ENCODE data around the gene PLXNA2. TPM values are rescaled to one million over a fixed set of nuclear protein-coding genes. Genes with fewer than 3 reads are reported as not detected.

PLXNA2 gene
- total RNA-seq, 2 experiments from 2014 or later: 0.84 to 1.6 TPM

DNA sequence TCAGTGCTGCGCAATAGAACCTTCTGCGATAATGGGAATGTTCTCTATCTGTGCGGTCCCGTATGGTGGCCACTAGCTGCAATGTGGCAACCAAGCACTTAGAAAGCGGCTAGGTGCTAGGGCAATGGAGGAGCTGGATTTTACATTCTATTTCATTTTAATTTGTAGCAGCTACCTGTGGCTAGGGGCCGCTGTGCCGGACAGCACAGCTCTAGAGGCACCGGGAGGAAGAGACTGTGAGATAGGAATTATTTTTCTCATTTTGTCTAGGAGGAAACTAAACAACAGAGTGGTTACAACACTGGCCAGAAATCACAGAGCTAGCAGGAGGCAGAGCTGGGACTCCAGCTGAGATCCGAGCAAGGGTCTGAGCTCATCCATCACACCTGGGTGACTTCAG lies 202.7 kb downstream of the PLXNA2 start:
- POLR2A ChIA-PET: interaction anchor here (0.5 kb wide), 1 partner anchor 9 kb away, joined by 3 read pairs; no protein-coding TSS in a partner anchor
- peaks cover 3% of the 10 kb centered on the region for H3K27me3 Mint-ChIP-seq (ENCODE audit: low read depth)
- no peak for ATAC-seq

DNA sequence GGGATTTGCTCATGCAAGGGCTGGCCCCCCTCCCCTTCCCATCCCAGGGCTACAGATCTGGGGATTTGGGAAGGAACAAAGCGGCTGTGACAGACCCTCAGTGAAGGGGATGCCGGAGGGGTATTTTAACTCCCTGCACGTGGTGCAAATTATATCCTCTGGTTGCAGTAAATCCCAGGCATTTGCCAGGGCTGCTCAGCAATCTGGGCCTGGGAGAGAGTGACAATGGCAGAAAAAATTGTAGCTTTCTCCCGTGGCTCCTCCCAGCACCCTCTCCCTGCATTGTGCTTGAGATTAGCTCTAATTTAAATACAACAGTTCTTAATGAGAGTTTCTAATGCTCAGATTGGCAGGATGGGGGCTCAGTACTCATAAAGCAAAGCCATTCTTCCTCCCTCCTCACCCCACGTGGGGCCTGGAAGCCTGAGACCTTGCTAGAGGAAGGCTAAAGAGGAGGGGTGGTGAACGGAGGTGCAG lies 203.3 kb downstream of the PLXNA2 start:
- Mint-ChIP-seq H3K27ac (no peak overlapping the region), H3K36me3 (ENCODE audit: low read depth) (no peaks in the 10 kb centered on the region), H3K9me3 (ENCODE audit: insufficient read depth) (no peaks in the 10 kb centered on the region), H3K27me3 (ENCODE audit: low read depth) (peaks cover 5% of the 10 kb centered on the region), H3K4me1 (ENCODE audit: low read depth) (peaks cover 18% of the 10 kb centered on the region), H3K4me3 (no peak overlapping the region)
- DNase-seq (no peak), ATAC-seq (no peak)
- ChIA-PET POLR2A (no interaction called here), CTCF (interaction anchor here (0.7 to 2.4 kb wide), 3 partner anchors 19 to 90 kb away, joined by 3 to 11 read pairs (median 3); no protein-coding TSS in a partner anchor)

More for the DNA sequence above, 202.7 kb downstream of the PLXNA2 start:
- CTCF ChIA-PET: interaction anchor here (1.7 to 2.4 kb wide), 3 partner anchors 43 to 90 kb away, joined by 3 to 11 read pairs (median 7); no protein-coding TSS in a partner anchor
- no peaks in the 10 kb centered on the region for H3K9me3 Mint-ChIP-seq (ENCODE audit: insufficient read depth)
- H3K36me3 Mint-ChIP-seq (ENCODE audit: low read depth): no peaks in the 10 kb centered on the region
- H3K27ac Mint-ChIP-seq: no peak overlapping the region
- DNase-seq: no peak
- no peak overlapping the region for H3K4me3 Mint-ChIP-seq
- peaks cover 21% of the 10 kb centered on the region for H3K4me1 Mint-ChIP-seq (ENCODE audit: low read depth)

DNA sequence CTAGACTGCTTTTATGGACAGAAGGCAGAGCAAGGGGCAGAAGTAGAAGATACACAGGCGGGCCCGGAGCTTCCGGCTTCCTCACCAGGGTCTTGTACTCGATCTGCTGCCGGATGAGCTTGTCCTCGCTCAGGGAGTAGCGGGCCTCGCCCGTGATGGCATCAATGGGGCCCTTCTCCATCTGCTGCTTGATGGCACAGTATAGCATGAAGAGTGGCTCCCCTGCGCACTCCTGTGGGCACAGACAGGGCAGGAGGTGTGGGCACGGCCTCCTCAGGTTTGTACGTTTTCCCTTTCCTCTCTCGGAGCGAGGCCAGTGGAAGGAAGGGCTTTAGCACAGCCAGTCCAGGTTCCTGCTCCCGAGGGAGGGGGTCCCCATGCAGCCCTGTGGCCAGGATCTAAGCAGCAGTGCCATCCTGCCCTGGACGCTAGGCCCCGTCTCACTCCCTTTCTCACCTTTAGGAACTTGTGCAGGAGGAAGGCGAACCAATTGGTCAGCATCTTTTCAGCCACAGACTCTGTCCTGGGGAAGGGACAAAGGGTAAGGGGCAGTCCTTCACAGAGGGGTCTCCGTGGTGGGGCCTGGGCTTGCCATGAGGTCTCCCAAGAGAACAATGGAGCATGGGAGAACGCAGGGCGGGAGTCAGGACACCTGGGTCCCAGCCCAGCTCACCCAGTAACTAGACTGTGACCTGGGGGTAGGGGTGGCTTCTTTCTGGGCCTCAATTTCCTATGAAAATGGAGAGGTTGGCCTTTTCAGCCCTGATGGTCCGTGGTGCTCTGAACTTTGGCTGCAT lies 204.4 kb downstream of the PLXNA2 start:
- ChIA-PET CTCF (interaction anchor here (0.7 kb wide), 1 partner anchor 18 kb away, joined by 3 read pairs; no protein-coding TSS in a partner anchor), POLR2A (interaction anchor here (0.6 kb wide), 1 partner anchor 206 kb away, joined by 3 read pairs; no protein-coding TSS in a partner anchor)
- peaks cover 4% of the 10 kb centered on the region for H3K27me3 Mint-ChIP-seq (ENCODE audit: low read depth)

DNA sequence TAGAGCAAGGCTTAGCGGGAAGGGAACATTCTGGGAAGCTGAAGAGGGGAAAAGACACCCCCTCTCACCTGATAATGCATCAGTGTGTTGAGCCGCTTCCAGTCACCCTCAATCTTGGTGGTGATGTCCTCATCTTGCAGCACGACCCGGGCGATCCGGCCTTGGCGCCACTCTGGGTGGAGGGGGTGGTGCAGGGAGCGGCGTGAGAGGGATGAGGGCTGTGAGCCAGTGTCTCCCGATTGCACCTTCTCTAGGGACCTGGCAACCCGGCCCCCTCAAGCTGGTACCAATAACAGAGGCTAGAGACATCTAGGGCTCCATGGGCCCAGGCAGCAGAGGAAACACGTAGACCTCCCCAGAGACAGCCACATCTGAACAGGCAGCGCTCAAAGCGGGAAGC lies 205.9 kb downstream of the PLXNA2 start:
- Mint-ChIP-seq H3K27ac (no peak overlapping the region), H3K36me3 (ENCODE audit: low read depth) (no peaks in the 10 kb centered on the region), H3K27me3 (ENCODE audit: low read depth) (peaks cover 4% of the 10 kb centered on the region), H3K4me3 (no peak overlapping the region), H3K4me1 (ENCODE audit: low read depth) (no peaks in the 10 kb centered on the region), H3K9me3 (ENCODE audit: insufficient read depth) (no peaks in the 10 kb centered on the region)
- POLR2A ChIA-PET: no interaction called here
- ATAC-seq (no peak), DNase-seq (no peak)
- CTCF ChIA-PET: no interaction called here

More for the DNA sequence above, 204.4 kb downstream of the PLXNA2 start:
- Mint-ChIP-seq H3K27ac (no peak overlapping the region), H3K4me1 (ENCODE audit: low read depth) (peaks cover 12% of the 10 kb centered on the region), H3K4me3 (no peak overlapping the region), H3K36me3 (ENCODE audit: low read depth) (no peaks in the 10 kb centered on the region), H3K9me3 (ENCODE audit: insufficient read depth) (no peaks in the 10 kb centered on the region)
- ATAC-seq: no peak
- DNase-seq: no peak

DNA sequence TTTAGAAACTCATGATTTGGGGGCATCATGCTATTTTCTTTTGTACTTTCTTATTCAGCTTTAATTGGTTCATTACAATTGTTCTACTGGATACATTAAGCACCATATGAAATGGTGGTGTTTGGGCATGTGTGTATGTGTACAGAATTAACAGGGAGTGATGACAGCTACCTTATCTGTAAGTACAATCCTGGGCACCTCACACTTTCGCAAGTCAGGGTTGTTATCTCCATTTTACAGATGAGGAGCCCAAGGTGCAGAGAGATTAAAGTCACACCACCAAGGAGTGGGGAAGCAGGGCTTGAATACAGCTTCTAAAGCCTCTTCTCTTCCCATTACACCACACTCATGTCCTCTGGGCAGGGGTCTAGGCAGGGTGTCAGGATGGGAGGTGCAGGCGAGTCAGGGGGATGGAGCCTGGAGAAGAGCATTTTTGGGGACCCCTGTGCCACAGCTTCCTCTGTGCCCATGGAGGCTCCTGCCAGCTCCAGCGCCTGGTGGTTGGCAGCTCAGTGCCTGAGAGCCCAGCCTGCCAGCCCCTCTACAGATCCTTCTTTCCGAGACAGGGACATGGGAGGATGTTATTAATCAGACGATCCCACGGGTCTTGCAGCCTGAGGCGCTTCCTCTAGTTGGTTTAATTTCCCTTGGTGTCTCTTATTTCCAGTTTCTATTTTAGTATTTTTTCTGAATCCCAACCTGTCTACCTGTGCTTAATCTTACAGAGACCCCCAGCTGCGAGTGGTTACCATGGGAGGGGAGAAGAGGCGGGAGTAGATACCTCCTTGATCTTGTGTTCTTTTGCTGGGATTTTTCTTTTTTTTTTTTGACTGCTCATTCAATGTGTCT lies 207.0 kb downstream of the PLXNA2 start:
- no peak for ATAC-seq
- H3K9me3 Mint-ChIP-seq (ENCODE audit: insufficient read depth): no peaks in the 10 kb centered on the region
- POLR2A ChIA-PET: no interaction called here
- DNase-seq: no peak
- H3K27ac Mint-ChIP-seq: no peak overlapping the region
- no peak overlapping the region for H3K4me3 Mint-ChIP-seq
- H3K4me1 Mint-ChIP-seq (ENCODE audit: low read depth): no peaks in the 10 kb centered on the region
- CTCF ChIA-PET: interaction anchor here (1.2 to 1.8 kb wide), 2 partner anchors 14 to 208 kb away, joined by 4 to 5 read pairs; partner anchors contain the start of gene PLXNA2
- peaks cover 4% of the 10 kb centered on the region for H3K27me3 Mint-ChIP-seq (ENCODE audit: low read depth)
- H3K36me3 Mint-ChIP-seq (ENCODE audit: low read depth): no peaks in the 10 kb centered on the region

DNA sequence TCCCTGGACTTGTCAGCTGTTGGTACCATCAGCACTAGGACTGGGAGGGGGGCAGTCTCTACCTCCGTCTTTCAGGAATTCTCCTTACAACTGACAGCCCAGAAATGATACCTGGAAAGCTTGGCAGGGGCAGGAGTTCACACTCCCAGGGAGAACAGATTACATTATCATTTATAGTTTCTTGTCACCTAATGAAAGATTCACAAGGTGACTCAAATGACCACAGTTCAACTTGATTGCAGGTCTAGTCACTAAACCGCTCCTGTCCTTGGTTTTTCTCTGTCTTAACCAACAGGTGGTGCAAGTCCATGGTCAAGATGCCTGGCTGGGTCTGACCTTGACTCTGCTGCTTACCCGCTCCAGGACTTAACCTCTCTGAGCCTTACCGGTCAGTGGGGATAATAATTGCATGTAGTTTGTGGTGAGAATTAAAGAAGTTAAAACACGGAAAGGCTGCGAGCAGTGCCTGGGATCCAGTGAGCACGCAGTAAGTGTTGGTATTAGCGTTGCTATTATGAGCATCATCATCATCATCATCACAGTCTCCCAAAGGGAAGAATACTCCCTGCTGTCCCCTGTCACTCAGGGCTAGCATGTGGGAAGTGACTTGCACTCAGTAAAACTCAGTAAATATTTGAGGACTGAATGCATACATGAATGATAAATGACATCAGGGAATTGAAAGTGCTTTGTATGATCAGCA lies 207.9 kb downstream of the PLXNA2 start:
- CTCF ChIA-PET: interaction anchor here (1.2 to 1.8 kb wide), 2 partner anchors 14 to 209 kb away, joined by 4 to 5 read pairs; partner anchors contain the start of gene PLXNA2

DNA sequence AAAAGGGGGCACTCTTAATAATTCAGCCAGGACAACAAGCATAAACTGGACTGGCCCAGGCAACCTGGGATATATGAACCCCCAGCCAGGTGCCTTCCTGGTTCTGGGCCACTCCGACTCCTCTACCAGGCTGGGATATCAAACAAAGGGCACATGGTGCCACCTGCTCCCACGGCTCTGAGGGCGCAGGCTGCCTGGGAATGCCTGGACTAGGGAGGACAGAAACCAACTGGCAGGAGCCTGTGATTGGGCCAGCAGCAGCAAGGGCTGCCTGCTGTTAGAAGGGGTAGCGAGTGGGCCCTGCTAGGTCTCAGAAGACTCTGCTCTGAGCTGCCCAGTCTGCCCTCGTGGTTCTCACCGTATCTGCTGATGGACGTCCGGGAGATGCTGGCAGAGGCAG lies 210.0 kb downstream of the PLXNA2 start:
- Mint-ChIP-seq H3K27me3 (ENCODE audit: low read depth) (peaks cover 8% of the 10 kb centered on the region), H3K36me3 (ENCODE audit: low read depth) (no peaks in the 10 kb centered on the region), H3K4me1 (ENCODE audit: low read depth) (no peaks in the 10 kb centered on the region), H3K27ac (no peak overlapping the region), H3K4me3 (no peak overlapping the region), H3K9me3 (ENCODE audit: insufficient read depth) (no peaks in the 10 kb centered on the region)
- CTCF ChIA-PET: no interaction called here
- ATAC-seq (no peak), DNase-seq (no peak)
- POLR2A ChIA-PET: no interaction called here

More for the DNA sequence above, 207.9 kb downstream of the PLXNA2 start:
- Mint-ChIP-seq H3K27me3 (ENCODE audit: low read depth) (peaks cover 4% of the 10 kb centered on the region), H3K4me3 (no peak overlapping the region), H3K4me1 (ENCODE audit: low read depth) (no peaks in the 10 kb centered on the region), H3K9me3 (ENCODE audit: insufficient read depth) (no peaks in the 10 kb centered on the region), H3K27ac (no peak overlapping the region), H3K36me3 (ENCODE audit: low read depth) (no peaks in the 10 kb centered on the region)
- DNase-seq (no peak), ATAC-seq (no peak)
- POLR2A ChIA-PET: no interaction called here

DNA sequence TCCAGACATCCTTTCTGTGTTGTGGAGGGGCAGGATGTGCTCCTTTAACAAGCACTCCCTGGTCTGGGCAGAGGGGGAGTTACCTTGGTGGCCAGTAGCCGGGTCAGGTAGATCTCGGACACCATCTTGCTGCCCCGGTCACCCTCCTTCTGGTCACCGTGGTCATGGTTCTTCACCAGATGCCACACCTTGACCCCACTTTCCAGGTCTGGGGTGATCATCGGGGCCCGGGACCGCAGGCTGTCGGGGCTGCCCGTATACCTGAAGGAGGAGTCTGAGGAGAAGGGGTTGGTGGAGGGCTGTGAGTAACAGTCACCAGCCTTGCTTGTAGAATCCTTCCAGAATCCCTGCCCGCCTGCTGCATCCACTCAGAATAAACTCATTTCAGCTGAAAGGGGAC lies 210.9 kb downstream of the PLXNA2 start:
- POLR2A ChIA-PET: no interaction called here
- Mint-ChIP-seq H3K4me1 (ENCODE audit: low read depth) (no peaks in the 10 kb centered on the region), H3K4me3 (no peak overlapping the region), H3K27me3 (ENCODE audit: low read depth) (peaks cover 11% of the 10 kb centered on the region), H3K36me3 (ENCODE audit: low read depth) (no peaks in the 10 kb centered on the region), H3K27ac (no peak overlapping the region), H3K9me3 (ENCODE audit: insufficient read depth) (no peaks in the 10 kb centered on the region)
- ATAC-seq: no peak
- DNase-seq: no peak
- CTCF ChIA-PET: no interaction called here

DNA sequence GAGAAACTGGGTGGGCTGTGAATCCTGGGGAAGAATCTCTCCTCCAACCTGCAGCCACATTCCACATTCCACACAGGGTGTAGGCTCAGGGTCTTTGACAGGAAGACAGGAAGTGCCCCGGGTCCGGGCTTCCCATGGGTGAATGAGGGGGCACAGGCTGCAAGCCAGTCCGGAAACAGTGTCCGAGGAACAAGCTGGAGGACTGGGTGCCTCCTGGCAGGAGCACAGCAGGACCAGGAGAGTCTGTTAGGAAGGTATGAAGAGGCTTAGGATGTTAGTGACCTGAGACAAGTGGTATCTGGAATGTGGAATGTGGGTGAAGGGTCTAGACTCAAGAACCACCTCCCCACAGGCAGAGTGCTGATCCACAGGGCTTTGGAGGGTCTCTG lies 212.3 kb downstream of the PLXNA2 start:
- ATAC-seq: no peak
- Mint-ChIP-seq H3K27ac (no peak overlapping the region), H3K36me3 (ENCODE audit: low read depth) (no peaks in the 10 kb centered on the region), H3K4me1 (ENCODE audit: low read depth) (no peaks in the 10 kb centered on the region), H3K27me3 (ENCODE audit: low read depth) (peaks cover 11% of the 10 kb centered on the region), H3K4me3 (no peak overlapping the region), H3K9me3 (ENCODE audit: insufficient read depth) (no peaks in the 10 kb centered on the region)
- ChIA-PET CTCF (interaction anchor here (1.4 kb wide), 1 partner anchor 10 kb away, joined by 4 read pairs; no protein-coding TSS in a partner anchor), POLR2A (no interaction called here)
- DNase-seq: no peak

DNA sequence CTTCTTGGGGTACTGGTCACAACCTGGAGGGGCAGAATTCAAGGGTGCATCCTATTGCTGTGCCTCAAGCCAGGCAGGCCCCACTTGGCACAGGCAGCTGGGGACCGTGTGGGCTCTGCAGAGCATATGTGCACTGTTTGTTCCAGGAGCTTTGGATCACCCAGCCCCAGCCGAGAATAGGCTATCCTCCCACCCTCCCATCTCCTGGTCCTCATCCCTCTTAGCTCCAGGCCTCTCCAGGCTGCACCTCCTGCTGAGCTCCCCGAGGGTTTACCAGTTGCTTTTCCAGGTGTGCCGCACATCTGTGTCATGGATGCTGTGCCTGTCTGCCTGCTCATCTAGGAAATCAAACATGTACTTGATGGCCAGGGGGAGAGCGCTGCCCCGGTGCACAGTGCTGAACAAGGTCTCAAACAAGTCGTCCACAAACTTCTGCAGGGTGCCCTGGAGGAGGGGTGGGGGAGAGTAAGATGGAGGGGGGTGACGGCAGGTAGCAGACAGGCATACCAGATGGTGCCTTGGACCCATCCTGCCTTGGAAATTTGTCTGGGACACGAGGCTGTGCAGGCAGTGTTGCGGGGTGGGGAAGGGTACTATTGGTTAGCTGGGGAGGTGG lies 212.8 kb downstream of the PLXNA2 start:
- Mint-ChIP-seq H3K36me3 (ENCODE audit: low read depth) (no peaks in the 10 kb centered on the region), H3K4me1 (ENCODE audit: low read depth) (no peaks in the 10 kb centered on the region), H3K27ac (no peak overlapping the region), H3K9me3 (ENCODE audit: insufficient read depth) (no peaks in the 10 kb centered on the region), H3K4me3 (no peak overlapping the region), H3K27me3 (ENCODE audit: low read depth) (peaks cover 11% of the 10 kb centered on the region)
- no peak for ATAC-seq
- no peak for DNase-seq
- ChIA-PET CTCF (interaction anchor here (1.4 kb wide), 1 partner anchor 10 kb away, joined by 4 read pairs; no protein-coding TSS in a partner anchor), POLR2A (no interaction called here)
